LNCaP clone FGC (cell line): Measurements from ENCODE around the gene HMX1.

ENCODE experiments used
- DNase-seq: peaks from one replicate; pipeline ENCODE4 v3.0.0-alpha.2; 2011; ENCODE audit warnings: low read depth
- H3K4me3 ChIP-seq: 2 replicates; pipeline ENCODE4 v1.5.1; 2011; ENCODE audit warnings: mild to moderate bottlenecking, low read depth, low read length, control low read depth
- TF ChIP-seq, protein P1 (sequence below): IDR thresholded peaks from 2 replicates; pipeline ENCODE4 v1.5.1; 2012; ENCODE audit warnings: mild to moderate bottlenecking; ENCODE audit not compliant: control insufficient read depth, insufficient read depth; ENCODE audit errors: extremely low read depth

Gene HMX1

DNA sequence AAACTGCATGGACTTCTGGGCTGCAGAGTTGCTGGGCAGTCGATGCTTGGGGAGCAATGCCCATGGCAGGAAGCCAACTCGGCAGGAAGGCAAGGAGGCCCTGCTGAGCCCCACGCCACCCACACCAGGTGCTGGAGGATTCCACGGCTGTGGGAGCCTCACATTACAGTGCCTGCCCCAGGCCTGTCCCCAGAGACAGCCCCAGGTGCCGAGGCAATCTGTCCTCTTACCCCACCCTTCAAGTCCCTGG, 53.9 kb downstream of the HMX1 start:
- TF ChIP-seq, protein P1, sequence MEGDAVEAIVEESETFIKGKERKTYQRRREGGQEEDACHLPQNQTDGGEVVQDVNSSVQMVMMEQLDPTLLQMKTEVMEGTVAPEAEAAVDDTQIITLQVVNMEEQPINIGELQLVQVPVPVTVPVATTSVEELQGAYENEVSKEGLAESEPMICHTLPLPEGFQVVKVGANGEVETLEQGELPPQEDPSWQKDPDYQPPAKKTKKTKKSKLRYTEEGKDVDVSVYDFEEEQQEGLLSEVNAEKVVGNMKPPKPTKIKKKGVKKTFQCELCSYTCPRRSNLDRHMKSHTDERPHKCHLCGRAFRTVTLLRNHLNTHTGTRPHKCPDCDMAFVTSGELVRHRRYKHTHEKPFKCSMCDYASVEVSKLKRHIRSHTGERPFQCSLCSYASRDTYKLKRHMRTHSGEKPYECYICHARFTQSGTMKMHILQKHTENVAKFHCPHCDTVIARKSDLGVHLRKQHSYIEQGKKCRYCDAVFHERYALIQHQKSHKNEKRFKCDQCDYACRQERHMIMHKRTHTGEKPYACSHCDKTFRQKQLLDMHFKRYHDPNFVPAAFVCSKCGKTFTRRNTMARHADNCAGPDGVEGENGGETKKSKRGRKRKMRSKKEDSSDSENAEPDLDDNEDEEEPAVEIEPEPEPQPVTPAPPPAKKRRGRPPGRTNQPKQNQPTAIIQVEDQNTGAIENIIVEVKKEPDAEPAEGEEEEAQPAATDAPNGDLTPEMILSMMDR: no peak
- no peak for DNase-seq
- no peak overlapping the region for H3K4me3 ChIP-seq

DNA sequence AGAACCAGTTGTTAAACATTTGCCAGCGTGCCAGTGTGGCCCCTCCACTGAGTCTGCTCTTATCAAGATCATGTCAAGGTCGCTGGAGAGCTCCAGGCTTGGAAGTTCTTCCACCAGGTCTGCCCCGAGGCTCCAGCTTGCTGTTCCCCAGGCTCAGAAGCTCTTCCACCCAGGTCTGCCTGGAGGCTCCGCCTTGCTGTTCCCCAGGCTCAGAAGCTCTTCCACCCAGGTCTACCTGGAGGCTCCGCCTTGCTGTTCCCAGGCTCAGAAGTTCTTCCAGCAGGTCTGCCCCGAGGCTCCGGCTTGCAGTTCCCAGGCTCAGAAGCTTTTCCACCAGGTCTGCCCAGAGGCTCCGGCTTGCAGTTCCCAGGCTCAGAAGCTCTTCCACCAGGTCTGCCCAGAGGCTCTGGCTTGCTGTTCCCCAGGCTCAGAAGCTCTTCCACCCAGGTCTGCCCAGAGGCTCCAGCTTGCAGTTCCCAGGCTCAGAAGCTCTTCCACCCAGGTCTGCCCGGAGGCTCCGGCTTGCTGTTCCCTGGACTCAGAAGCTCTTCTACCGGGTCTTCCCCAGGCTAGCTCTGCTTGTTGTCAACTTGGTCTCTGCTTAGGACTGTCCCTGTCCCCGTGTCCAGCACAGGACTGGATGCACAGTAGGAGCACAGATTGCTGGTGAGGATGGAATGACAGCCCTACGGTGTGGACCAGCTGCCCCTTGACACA, 54.4 kb downstream of the HMX1 start:
- TF ChIP-seq, protein P1: no peak
- no peak overlapping the region for H3K4me3 ChIP-seq
- DNase-seq: no peak
